GM19025 (cell line): ENCODE results near the gene KCNQ1OT1.

ENCODE experiments used
- ATAC-seq: cut with Tn5 transposase; IDR thresholded peaks from one replicate; pipeline ENCODE4 v1.9.1; 2021; ENCODE audit warnings: mild to moderate bottlenecking, low read depth, moderate library complexity; ENCODE audit not compliant: unreplicated experiment

Gene KCNQ1OT1

DNA sequence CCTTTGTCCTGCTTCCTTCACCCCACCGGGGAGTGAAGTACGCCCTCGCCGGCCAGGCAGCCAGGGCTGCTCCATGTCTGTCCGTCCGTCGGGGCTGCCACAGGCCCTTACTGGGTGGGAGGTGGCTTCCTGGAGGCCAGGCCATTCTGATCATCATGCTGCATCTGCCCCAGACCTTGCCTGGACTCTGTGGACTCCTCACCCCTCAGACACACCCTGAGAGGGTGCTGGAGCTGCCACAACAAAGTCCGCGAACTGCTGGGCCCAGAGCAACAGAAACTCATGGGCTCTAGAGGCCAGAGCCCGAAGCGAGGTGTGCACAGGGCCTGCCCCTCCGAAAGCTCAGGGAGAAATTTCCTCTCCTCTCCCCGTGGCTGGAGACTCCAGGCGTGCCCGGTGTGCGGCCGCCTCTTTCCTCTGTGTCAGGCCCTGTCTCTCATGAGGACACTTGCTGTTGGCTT, 124.2 kb downstream of the KCNQ1OT1 start:
- no peak for ATAC-seq

DNA sequence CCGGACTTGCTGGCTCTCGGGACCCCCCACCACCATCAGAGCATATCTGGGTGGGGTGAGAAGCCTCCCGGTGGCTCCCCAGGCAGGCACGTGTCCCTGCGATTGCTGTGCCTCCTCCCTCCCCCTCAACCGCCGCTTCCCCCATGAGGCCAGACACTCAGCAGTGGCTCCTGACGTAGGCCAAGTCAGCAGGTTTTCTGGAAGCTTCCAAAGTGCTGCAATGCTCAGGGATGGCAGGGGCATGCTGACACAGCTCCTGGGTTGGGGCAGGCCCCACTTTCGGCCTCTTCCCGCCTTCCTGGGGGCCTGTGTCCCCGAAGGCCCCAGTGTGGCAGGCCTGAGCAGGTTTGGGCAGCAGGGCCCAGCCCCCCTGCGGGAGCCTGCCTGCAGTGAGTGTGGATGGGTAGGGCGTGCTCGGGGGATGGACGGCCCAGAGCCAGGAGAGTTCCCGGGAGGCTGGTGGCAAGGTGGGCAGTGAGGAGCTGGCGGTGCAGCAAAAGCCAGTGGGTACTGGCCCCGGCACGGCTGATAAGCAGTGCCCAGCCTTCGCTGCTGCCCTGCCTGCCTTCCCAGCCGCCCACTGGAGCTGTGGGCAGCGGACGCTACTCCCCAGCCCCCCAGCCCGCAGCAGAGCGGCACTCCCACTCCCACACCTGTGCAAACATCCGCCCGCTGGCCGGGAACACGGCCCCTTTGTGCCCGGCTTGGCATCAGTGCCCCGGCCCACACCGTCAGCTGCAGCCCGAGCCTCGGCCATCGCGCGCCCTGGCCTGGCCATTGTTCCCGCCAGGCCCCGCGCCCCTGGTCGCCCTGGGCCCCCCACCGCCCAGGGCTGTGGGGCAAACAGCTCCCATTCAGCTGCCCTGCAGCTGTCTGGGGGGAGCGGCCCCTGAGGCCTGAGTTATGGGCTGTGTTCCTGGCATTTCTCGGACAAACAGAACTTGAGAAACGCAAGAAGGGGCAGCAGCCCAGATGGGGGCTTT, 125.0 kb downstream of the KCNQ1OT1 start:
- no peak for ATAC-seq

DNA sequence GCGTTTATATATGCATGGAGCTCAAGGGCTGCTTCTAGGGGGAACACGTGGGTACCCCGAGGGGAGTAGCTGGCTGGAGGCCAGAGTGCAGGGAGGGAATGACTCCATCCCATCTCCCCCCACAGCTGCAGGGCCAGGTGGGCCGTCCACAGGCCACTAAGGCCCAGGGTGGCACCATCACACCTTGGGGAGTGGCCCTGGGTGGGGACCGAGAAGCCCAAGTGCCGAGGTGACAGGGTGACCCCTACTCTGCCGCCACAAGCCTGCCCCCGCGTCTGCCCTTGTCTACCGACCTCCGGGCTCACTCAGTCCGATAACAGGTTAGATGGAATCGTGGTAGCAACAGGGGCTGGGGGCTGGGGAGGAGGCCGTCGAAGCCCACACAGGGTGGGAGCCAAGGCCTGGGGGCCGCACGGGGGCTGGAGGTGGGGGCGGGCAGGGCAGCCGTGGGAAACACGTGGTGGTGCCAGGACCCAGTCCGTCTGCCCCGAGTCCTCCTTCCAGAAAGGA, 125.7 kb downstream of the KCNQ1OT1 start:
- ATAC-seq = no peak

DNA sequence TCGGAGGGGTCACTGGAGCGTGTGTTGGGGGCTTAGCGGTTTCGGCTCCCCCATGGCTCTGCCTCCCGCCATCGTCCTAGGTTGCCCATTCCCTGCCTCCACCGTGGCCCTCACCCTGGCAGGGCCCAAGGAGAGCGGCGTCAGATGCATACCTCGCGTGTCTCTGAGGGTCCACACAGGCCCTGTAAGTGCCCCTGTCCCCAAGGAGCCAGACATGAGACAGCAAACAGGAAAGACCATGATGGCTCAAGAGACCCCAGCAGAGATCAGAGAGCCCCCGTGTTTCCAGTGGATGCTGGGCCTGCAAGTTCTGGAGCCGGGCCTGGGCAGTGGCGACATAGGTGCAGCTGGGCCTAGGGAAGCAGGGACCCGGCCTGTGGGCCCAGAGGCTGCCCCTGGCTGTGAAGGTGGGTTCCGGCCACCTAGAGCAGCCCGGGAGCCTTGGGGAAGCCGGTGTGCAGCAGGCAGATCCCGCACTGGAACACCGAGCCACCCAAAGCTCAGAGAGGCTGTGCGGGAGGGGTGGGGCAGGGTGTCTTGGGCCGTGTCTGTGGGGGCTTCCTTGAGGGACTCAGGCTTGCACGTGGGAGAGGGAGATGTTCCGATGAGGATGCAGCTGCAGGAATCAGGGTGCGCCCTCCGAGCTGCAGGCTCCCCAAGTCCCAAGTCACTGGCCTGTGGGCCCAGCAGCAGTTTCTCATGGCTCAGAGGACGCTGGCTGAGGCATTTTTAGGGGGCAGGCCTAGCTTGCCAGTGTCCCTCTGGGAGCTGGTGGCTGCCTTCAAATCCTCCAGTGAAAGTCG, 126.4 kb downstream of the KCNQ1OT1 start:
- ATAC-seq = no peak

DNA sequence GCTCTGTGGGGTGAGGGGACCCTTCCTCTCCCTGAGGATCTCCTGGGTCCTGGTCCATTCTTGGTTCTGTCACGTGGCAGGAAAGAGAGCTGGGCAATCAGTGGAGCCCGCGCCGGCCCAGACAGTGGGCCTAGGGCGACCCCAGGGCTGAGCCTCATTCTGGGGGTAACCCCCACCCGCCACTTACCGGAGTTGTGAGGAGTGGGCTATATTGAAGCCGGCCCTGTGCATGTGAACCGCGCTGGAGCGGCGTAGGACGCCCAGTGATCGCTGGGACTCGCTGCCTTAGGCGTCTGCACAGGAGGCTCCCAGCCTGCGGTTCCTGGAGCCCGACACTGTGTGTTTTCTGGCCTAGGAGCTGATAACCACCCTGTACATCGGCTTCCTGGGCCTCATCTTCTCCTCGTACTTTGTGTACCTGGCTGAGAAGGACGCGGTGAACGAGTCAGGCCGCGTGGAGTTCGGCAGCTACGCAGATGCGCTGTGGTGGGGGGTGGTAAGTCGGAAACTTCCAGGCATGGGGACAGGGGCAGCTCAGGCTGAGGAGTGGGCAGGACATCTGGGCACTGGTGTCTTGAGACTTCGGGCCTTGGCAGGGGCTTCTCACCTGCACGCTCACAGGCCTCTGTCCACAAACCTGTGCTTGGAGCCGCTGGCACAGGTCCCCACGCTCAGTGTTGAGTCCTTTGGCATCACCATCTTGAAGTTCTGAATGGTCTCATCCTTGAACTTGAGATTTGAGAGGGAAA, 127.1 kb downstream of the KCNQ1OT1 start:
- ATAC-seq = no peak

DNA sequence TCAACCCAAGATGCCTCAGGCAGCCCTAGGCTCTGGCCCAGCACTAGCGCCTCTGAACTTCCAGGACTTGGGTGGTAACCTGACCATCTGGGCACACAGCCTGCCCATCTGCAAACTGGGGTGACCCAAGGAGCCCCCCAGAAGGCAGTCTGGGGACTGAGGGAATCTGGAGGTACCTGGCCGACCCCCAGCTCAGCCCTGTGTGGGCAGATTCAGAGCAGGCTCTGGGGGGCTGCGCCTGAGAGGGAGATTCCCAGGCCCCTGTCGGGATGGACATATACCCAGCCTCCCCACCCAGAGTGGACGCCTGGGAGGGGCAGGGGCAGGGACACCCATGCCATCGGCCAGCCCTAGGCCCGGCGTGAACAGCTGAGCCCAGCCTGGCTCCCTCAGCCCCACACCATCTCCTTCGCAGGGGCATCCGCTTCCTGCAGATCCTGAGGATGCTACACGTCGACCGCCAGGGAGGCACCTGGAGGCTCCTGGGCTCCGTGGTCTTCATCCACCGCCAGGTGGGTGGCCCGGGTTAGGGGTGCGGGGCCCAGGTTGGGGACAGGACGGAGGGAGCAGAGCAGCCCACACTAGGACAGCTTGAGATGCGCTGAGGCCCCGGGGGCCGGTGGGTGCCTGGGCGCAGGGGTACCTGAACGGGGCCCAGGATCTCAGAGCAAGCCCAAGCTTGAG, 128.1 kb downstream of the KCNQ1OT1 start:
- no peak for ATAC-seq

DNA sequence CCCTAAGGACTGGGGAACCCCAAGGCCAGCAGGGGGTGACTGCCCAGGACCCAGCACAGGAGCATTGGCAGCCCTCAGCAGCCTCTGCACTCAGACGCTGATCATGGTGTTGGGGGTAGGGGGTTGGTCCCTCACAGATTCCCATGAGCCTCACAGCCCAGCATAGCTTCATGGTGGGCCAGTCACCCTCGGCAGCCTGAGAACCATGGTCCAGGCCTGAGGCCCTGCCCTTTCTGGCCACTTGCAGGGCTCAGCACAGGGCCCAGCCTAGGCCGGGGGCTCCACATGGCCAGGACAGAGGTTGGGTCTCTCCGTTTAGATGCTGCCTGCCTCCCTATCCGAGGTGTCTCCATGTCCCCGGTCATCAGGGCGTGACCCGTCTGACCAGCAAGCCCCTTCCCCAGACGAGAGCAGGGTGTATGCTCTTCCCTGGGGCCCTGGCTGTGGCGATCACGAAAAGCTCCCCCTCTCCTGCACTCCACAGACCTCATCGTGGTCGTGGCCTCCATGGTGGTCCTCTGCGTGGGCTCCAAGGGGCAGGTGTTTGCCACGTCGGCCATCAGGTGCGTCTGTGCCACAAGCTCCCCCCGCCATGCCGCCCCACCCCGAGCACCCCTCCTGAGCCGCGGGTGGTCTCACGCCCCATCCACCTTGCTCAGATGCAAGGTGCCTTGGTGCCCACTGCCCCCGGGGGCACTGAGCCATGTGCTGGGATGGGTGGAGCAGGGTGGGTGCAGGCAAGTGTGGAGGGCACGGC, 128.8 kb downstream of the KCNQ1OT1 start:
- ATAC-seq = no peak

DNA sequence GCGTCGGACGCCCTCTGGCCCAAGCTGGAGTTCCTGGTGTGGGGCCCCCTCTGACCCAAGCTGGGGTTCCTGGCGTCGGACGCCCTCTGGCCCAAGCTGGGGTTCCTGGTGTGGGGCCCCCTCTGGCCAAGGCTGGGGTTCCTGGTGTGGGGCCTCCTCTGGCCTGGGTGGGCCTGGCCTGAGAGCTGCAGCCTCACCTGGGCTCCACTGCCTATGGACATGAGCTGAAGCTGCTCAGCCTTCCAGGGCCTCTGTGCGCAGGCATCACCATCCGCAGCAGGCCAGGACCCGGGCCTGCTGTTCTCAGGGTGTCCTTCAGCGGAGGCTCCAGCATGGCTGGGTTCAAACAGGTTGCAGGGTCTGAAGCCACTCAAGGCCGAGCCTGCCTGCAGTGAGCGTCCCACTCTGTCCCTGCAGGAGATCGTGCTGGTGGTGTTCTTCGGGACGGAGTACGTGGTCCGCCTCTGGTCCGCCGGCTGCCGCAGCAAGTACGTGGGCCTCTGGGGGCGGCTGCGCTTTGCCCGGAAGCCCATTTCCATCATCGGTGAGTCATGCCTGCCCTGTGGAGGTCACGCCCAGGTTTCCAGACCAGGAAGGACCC, 129.5 kb downstream of the KCNQ1OT1 start:
- ATAC-seq = no peak

DNA sequence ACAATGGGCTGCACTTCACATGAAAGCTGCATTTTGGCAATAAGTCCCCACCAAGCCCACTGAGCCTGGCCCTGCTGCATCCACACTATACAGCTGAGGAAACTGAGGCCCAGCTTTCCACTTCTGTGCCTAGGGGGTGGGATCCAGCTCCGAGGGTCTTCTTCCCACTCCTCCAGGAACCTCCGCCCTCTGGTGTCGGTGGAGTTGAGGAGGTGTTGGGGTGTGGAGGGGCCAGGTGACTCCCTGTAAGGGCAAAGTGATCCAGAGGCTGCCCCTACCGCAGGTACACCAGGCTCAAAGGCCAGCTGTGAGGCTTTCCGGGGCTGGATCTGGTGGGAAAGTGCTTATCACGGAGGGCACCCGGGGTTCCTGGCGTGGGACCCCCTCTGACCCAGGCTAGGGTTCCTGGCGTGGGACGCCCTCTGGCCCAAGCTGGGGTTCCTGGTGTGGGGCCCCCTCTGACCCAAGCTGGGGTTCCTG, 130.0 kb downstream of the KCNQ1OT1 start:
- no peak for ATAC-seq

DNA sequence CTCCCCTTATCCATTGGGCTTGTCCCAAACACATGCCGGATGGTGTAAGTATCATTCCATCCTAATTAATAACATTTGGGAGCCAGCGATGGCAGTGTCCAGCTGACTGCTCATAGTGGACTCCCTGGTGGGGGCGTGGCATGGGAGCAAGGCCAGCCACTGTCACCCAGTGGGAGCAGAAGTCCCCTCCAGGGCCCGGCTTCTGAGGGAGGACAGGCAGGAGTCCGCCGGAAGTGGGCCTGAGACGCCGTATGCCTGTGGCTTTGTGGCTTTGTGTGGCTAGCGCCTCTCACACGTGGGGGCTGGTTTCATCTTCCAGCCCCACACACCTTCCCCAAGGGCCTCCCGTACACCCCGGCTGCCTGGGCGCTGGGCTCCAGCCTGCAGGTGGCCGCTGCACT, 130.5 kb downstream of the KCNQ1OT1 start:
- no peak for ATAC-seq

DNA sequence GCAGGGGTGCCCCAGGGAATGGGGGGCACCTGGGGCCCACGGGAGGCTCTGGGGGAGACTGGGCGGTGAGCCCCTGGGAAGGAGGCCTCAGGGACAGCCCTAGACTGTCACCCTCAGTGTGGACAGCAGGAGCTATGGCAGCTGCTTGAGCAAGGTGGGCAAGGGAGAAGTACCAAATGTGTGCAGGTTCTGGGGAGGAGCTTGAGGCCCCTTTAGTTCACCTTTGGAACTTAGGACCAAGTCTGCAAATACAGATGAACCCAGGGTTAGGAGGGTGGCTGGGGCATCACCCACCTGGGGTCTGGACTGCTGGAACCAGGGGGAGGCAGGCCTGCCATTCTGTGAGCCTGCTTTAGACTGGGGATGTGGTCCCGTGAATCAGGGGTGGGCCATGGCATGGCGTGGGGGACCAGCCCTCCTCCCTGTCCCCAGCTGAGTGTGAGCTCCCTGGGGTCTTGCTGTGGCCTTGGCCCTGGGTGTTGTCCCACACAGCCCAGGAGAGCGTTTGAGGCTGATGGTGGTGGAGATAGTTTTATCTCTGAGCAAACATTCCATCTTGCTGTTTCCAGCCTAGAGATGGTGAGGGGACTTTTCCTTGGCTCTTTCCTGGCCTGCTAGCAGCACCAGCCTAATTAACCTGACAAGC, 132.6 kb downstream of the KCNQ1OT1 start:
- no peak for ATAC-seq

DNA sequence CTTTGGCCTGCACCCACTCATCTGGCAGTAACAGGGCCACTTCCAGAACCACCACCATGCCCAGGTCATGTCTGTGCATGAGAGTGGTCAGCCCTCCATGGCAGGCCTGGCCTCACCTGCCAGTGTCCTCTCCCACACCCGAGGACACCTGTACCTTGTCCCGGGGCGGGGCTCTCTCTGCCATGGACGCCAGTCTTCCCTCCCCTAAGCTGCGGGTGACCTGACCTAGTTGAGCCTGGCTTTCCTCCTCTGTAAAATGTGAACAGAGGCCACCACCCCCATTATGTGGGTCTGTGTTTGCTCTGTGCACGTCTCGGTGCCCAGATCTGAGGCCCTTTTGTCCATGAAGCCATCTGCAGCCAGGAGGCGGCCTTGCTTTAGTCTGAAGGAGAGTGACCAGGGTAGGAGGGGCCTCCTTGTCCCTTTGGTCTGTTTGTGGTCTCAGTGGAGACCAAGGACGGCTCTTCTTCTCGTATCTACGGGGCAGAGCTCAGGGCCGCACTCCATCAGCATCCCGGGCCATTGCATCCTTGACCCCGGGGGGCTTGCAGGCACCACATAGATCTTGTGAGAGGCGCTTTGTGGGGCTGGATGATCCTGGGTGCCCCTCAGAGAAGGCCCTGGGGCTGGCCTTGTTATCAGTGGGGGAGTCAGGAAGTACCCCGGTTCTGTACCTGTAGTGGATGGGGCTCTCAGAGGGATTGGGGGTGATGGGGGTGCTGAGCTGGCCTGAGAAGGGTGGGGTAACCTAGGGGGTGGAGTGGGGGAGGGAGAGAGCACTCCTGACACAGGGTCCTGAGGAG, 133.4 kb downstream of the KCNQ1OT1 start:
- no peak for ATAC-seq

DNA sequence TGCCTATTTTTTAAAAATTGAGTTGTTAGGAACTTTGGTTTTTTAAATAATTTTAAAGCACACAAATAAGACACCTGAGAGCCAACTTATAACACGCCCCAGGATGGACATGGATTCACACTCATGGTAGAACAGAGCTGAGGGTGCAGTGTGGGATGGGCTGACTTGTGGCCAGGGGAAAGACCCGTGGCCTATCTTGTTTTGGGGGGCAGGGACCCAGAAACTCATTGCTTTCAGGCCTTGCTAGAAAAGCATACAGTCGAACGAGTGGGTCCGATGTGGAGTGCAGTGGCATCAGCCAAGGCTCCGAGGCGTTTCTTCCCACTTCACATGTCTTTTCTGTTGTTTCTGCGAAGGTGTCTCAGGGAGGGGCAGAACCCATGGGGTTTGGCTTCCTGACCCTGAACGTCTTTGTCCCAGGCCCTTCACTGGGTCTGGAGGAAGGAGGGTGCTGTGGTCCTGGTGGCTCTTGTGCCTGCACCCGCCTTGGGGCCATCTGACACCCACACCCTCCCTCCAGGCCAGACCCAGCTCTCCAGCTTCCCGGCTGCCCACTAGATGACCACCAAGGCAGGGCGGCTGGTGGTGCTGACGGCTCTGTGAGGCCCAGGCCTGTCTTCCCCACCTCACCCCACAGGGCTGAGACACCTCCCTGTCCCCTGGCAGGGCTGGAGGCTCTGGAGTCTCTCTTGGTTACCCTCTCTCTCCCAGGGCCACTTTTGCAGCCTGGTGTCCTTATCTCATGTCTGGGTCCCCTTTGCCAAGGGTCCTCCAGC, 134.2 kb downstream of the KCNQ1OT1 start:
- no peak for ATAC-seq

DNA sequence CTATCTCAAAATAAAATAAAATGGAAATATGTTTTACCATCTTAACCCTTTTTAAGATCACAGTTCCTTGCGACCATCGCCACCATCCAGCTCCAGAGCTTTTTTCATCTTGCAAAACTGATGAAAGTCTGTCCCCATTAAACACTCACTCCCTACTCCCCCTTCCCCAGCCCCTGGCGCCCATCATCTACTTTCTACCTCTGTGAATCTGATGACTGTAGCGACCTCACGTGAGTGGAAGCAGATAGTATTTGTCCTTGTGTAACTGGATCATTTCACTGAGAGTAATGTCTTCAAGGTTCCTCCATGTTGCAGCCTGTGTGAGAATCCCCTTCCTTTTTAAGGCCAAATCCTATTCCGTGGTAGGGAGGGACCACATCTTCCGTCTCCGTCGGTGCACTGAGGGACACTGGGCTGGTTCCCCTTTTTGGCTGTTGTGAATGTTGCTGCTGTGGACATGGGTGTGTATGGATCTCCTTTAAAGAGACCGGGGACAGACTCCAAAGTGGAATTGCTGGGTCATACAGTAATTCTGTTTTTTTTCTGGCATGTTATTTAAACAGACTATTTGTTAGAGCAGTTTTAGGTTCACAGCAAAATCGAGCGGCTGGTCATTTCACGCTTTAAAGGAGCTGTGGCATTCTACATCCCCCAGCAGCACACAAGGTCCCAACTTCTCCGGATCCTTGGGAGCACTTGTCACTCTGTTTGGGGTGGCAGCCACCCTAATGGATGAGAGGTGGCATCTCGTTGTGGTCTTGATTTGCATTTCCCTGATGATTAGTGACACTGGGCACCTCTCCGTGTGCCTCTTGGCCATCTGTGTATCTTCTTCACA, 135.0 kb downstream of the KCNQ1OT1 start:
- no peak for ATAC-seq

DNA sequence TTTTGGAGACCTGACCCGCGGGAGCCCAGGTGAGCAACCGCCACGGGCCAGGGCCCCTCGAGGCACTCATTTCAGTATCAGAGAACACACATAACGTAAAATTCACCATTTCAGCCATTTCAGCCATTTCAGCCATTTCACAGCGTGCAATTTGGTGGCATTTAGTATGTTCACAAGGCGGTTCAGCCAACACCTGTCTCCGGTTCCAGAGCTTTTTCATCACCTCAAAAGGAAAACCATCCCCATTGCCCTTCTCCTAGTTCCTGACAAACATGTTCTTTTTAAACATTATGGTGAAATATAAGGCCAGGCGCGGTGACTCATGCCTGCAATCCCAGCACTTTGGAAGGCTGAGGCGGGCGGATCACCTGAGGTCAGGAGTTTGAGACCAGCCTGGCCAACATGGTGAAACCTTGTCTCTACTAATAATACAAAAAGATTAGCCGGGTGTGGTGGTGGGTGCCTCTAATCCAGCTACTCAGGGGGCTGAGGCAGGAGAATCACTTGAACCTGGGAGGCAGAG, 135.7 kb downstream of the KCNQ1OT1 start:
- ATAC-seq = no peak
